ENCODE results near the gene TRABD2B. TPM values are rescaled to one million over a fixed set of nuclear protein-coding genes. Genes with fewer than 3 reads are reported as not detected.

The TRABD2B gene
- polyA plus RNA-seq, 1 experiment = not detected

DNA sequence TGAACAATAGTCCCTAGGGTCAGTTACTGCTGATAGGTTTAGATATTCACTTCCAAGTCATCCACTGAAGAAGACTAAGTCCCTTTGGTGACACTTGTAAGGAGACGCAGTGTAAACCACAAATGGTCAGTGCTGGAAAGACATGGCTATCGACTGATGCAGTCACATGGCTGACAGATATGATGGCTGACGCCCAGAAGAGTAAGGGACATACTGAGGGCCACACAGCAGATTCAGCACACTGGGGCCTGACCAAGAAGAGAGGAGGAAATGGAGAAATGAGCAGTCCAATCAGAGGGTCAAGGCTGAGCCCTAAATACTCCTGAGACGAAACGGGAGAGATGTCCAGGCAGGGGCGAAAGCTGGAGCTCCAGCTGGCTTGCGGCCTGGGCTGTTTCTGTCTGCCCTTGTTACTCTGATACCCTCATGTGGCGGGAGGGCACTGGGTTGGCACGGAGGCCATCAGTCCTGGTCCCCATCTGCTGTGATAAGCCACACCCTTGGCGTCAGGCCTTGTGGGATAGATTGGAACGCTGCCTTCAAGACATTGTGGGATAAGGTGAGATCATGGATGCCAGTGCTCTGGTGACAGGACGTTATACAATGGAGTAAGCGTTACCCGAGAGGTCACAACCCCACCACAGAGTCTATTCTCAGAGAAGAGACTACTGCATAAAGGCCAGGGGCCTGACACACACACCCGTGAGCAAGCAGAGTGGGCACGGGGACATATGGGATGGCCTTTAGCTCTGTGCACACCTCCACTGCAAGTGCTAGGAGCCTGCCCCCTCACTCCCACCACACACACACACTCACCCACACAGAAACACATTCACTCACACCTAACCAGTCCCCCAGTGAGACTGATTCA lies 158.4 kb downstream of the TRABD2B start:
- ChIA-PET CTCF (no interaction called here), POLR2A (no interaction called here)
- TF ChIP-seq, protein P1, sequence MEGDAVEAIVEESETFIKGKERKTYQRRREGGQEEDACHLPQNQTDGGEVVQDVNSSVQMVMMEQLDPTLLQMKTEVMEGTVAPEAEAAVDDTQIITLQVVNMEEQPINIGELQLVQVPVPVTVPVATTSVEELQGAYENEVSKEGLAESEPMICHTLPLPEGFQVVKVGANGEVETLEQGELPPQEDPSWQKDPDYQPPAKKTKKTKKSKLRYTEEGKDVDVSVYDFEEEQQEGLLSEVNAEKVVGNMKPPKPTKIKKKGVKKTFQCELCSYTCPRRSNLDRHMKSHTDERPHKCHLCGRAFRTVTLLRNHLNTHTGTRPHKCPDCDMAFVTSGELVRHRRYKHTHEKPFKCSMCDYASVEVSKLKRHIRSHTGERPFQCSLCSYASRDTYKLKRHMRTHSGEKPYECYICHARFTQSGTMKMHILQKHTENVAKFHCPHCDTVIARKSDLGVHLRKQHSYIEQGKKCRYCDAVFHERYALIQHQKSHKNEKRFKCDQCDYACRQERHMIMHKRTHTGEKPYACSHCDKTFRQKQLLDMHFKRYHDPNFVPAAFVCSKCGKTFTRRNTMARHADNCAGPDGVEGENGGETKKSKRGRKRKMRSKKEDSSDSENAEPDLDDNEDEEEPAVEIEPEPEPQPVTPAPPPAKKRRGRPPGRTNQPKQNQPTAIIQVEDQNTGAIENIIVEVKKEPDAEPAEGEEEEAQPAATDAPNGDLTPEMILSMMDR (IDR thresholded peaks at IDR 0.05; ENCODE audit: low read depth, low read length) = no peak
- no peak overlapping the region for H3K27ac ChIP-seq (ENCODE audit: low read depth, low read length)
- DNase-seq (ENCODE audit: low read depth, low spot score) = no peak
- peaks cover 2% of the 10 kb centered on the region for H3K27me3 ChIP-seq (ENCODE audit: control insufficient read depth, insufficient read depth, low read length)
- no peak overlapping the region for H3K4me3 ChIP-seq (ENCODE audit: low read depth, low read length)
- H3K9me3 ChIP-seq (ENCODE audit: control insufficient read depth, insufficient read depth, low read length) = no peaks in the 10 kb centered on the region

DNA sequence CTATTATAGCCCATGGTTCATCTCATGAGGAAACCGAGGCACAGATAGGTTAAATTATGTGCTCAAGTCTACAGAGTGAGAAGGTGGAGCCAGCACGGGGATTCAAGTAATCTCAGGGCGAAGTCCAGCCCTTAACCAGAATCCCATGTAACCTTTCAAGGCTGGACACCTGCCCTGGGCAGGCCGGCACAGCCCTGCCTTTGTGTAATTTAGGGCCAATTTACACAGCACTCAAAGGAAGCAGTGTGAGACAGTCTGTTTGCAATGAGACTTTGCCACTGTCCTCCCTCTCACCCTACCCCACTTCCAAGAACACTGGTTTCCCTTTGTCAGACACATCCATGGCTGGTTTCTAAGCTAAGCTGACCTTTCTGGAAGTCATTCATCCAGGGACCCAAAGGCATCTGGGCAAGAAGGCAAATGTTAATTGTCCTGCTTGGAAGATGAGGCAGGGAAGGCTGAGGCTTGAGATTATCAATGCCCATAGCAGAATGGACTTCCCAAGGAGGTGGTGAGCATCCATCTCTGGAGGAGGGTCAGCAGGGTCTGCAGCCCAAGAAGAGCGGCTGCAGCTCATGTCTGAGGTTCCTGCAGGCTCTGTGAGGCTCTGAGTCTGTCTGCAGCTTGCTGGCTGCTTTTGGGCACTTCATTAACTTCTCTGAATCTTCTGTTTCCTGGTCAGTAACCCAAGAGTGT lies 159.2 kb downstream of the TRABD2B start:
- no peak overlapping the region for H3K27ac ChIP-seq (ENCODE audit: low read depth, low read length)
- TF ChIP-seq, protein P1 (IDR thresholded peaks at IDR 0.05; ENCODE audit: low read depth, low read length) = no peak
- DNase-seq (ENCODE audit: low read depth, low spot score) = no peak
- H3K9me3 ChIP-seq (ENCODE audit: control insufficient read depth, insufficient read depth, low read length) = no peaks in the 10 kb centered on the region
- H3K4me3 ChIP-seq (ENCODE audit: low read depth, low read length) = no peak overlapping the region
- CTCF ChIA-PET = no interaction called here
- POLR2A ChIA-PET = no interaction called here
- H3K27me3 ChIP-seq (ENCODE audit: control insufficient read depth, insufficient read depth, low read length) = peaks cover 2% of the 10 kb centered on the region

DNA sequence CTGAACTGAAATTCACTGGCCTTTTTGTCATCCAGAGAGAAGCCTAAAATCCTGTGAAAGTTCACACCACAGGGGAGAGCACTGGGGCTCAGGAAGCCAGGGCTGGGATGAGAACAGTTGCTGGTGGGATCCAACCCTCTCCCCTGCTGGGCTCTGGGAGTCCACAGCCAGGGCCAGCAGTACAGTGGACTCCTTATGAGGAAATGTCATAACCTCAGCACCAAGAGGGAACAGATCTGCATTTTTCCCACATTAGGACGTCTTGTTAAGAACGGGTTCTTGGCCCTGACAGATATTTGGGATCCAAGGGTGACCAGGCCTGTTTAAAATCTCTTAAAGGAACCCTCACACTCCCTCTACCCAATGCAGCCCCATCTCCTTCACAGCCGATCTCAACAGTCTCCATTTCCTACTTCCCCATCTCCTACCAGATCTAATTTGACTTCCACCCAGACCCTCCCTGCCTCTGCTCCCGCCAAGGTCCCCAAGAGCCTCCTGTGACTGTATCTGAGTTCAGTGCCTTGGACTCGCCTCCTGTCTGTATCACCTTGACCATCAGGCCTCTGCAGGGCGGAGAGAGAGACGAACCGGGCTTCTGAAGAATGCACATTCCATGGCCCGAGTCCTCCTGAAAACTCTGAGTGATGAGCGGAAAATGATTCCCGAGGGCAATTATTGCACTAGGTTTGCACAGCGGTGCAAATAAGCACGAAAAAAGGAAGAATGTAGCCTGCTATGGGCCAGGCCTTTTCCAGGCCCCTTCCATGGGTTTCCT lies 159.9 kb downstream of the TRABD2B start:
- H3K27me3 ChIP-seq (ENCODE audit: control insufficient read depth, insufficient read depth, low read length) = peaks cover 2% of the 10 kb centered on the region
- H3K27ac ChIP-seq (ENCODE audit: low read depth, low read length) = no peak overlapping the region
- POLR2A ChIA-PET = no interaction called here
- H3K4me3 ChIP-seq (ENCODE audit: low read depth, low read length) = no peak overlapping the region
- CTCF ChIA-PET = no interaction called here
- DNase-seq (ENCODE audit: low read depth, low spot score) = no peak
- TF ChIP-seq, protein P1 (IDR thresholded peaks at IDR 0.05; ENCODE audit: low read depth, low read length) = no peak
- no peaks in the 10 kb centered on the region for H3K9me3 ChIP-seq (ENCODE audit: control insufficient read depth, insufficient read depth, low read length)

DNA sequence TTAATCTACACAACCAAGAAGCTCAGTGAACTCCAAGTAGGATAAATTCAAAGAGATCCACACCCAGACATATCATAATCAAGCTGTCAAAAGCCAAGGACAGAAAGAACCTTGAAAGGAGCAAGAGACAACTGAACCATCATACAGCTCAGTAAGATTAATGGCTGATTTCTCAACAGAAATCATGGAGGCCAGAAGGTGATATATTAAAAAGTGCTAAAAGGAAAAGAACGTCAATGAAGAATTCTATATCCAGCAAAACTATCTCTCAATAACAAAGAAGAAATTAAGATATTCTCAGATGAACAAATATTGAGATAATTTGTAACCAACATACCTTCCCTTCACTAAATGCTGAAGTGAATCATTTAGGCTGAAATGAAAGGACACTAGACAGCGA lies 161.8 kb downstream of the TRABD2B start:
- H3K27me3 ChIP-seq (ENCODE audit: control insufficient read depth, insufficient read depth, low read length) = no peaks in the 10 kb centered on the region
- TF ChIP-seq, protein P1 (IDR thresholded peaks at IDR 0.05; ENCODE audit: low read depth, low read length) = no peak
- ChIA-PET CTCF (no interaction called here), POLR2A (no interaction called here)
- H3K27ac ChIP-seq (ENCODE audit: low read depth, low read length) = no peak overlapping the region
- H3K4me3 ChIP-seq (ENCODE audit: low read depth, low read length) = no peak overlapping the region
- no peak for DNase-seq (ENCODE audit: low read depth, low spot score)
- H3K9me3 ChIP-seq (ENCODE audit: control insufficient read depth, insufficient read depth, low read length) = no peaks in the 10 kb centered on the region

Measured in AG04450 (cell line).